SK-N-MC (cell line): ENCODE measurements around the gene MPRIP.
"Not testable (repeated sequence)": the region's sequence is repeated elsewhere in the genome, so short reads cannot be mapped to it uniquely, and the experiment has no call there.

Source experiments
- DNase-seq: peaks from one replicate; pipeline ENCODE4 v3.0.0-alpha.2; 2011; ENCODE audit warnings: low read depth, low spot score
- H3K27ac ChIP-seq: fragments of 200-600 bp; sonication (generic); 2 replicates; pipeline ENCODE4 v1.5.1; 2016; ENCODE audit warnings: mixed run types
- H3K36me3 ChIP-seq: fragments of 200-600 bp; sonication (generic); 2 replicates; pipeline ENCODE4 v1.6.1; 2017; ENCODE audit warnings: antibody characterized with exemption, low read length, mixed read lengths; ENCODE audit not compliant: insufficient read depth
- H3K4me3 ChIP-seq: fragments of 200-600 bp; sonication (generic); 2 replicates; pipeline ENCODE4 v1.5.1; 2016
- H3K9ac ChIP-seq: fragments of 200-600 bp; sonication (generic); 2 replicates; pipeline ENCODE4 v1.8.0; 2017; ENCODE audit warnings: mixed run types, mixed read lengths; ENCODE audit not compliant: insufficient read length
- H3K9me3 ChIP-seq: fragments of 200-600 bp; sonication (generic); 2 replicates; pipeline ENCODE4 v1.6.1; 2017; ENCODE audit warnings: low read depth, mild to moderate bottlenecking, antibody characterized with exemption, low read length, moderate library complexity, mixed read lengths
- EZH2 ChIP-seq: fragments of 200-600 bp; sonication (generic); IDR thresholded peaks from one replicate; pipeline ENCODE4 v1.6.1; 2017; ENCODE audit warnings: antibody characterized with exemption
- FOXP2 ChIP-seq: optimal IDR thresholded peaks from 2 replicates; pipeline ENCODE3; 2011; ENCODE audit warnings: mild to moderate bottlenecking, moderate library complexity; ENCODE audit not compliant: insufficient read depth; ENCODE audit errors: extremely low read length, control extremely low read depth
- POLR2AphosphoS5 ChIP-seq: IDR thresholded peaks from 2 replicates; pipeline ENCODE4 v1.6.1; 2012; ENCODE audit warnings: mild to moderate bottlenecking, low read depth, low read length, borderline replicate concordance

Gene MPRIP

DNA sequence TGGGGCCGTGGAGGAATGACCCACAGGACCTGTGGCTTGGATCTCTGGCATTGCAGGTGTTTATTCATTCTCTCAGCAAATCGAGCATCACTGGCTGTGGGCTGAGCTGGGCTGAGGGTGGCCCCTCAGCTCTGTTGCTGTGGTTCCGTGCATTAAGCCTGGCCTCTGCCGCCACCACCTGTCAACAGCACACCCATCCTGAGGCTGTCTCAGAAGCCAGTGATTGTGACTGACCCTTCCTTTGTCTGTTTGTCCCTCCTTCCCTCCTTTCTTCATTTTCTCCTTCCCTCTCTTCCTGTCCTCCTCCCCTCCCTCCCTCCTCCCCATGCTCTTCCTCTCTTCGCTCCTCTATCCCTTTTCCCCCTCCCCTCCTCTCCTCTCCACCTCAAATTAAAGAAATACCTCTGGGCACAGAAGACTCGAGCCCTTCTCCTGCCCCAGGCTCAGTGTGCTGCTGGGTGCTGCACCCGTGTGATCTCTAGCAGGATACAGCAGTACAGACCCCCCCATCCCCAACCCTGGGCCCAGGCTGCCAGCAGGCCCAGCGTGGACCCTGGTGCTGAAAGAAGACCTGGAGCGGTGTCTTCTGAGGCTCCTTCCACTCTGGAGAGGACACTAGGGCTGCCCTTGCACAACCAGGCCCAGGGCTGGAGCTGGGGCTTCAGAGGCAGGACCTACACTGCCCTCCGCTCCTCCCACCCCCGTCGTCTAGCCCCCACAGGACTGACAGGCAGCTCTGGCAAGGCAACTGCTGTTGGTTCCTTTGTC lies 88.0 kb downstream of the MPRIP start:
- Histone ChIP-seq H3K4me3 (no peak overlapping the region), H3K9ac (no peak overlapping the region), H3K27ac (no peak overlapping the region), H3K9me3 (no peaks in the 10 kb centered on the region), H3K36me3 (no peaks in the 10 kb centered on the region; the same call in 1 of the 2 replicates)
- no peak for DNase-seq
- TF ChIP-seq POLR2AphosphoS5 = no peak
- no peak for TF ChIP-seq EZH2
- no peak for TF ChIP-seq FOXP2

DNA sequence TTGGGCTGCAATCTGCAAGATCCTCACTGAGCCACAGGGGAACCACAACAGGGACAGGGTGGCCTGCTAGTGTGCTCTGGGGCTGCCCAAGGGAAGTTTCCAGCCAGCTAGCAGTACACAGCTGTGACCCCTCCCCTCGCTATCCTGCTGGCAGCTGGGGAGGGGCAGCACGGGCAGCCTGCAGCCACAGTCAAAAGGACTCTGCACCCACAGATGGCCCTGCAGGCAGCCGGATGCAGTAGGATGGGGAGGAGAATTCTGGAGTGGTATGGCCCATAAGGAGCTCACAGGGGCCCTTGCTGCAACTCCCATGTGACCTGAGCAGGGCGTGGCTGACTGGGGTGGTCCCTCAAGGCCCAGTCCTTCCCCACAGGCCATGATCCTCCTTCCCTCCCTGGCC lies 89.6 kb downstream of the MPRIP start:
- Histone ChIP-seq H3K27ac (no peak overlapping the region), H3K36me3 (no peaks in the 10 kb centered on the region; the same call in 1 of the 2 replicates), H3K9ac (no peak overlapping the region), H3K4me3 (no peak overlapping the region), H3K9me3 (no peaks in the 10 kb centered on the region)
- no peak for DNase-seq
- no peak for TF ChIP-seq EZH2
- no peak for TF ChIP-seq FOXP2
- no peak for TF ChIP-seq POLR2AphosphoS5

DNA sequence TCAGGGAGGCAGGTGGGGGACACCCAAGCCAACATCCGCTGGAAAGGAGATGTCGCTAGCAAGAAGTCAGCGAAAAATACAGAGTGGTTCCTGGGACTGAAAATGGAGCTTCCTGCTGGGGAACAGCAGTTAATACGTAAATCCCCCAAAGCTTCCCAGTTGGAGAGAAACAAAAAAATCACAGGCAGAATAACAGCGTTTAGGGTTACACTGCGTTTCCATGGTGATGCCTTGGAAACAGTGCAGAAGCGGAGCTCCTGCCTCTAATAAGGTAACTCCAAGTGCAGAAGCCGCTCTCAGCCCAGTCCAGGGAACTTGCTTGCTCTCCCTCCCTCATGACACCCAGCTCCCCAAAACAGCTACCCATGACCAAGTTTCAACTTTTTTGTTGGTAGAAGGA lies 90.5 kb downstream of the MPRIP start:
- Histone ChIP-seq H3K9me3 (no peaks in the 10 kb centered on the region), H3K36me3 (no peaks in the 10 kb centered on the region; the same call in 1 of the 2 replicates), H3K9ac (no peak overlapping the region), H3K4me3 (no peak overlapping the region), H3K27ac (no peak overlapping the region)
- no peak for DNase-seq
- no peak for TF ChIP-seq POLR2AphosphoS5

DNA sequence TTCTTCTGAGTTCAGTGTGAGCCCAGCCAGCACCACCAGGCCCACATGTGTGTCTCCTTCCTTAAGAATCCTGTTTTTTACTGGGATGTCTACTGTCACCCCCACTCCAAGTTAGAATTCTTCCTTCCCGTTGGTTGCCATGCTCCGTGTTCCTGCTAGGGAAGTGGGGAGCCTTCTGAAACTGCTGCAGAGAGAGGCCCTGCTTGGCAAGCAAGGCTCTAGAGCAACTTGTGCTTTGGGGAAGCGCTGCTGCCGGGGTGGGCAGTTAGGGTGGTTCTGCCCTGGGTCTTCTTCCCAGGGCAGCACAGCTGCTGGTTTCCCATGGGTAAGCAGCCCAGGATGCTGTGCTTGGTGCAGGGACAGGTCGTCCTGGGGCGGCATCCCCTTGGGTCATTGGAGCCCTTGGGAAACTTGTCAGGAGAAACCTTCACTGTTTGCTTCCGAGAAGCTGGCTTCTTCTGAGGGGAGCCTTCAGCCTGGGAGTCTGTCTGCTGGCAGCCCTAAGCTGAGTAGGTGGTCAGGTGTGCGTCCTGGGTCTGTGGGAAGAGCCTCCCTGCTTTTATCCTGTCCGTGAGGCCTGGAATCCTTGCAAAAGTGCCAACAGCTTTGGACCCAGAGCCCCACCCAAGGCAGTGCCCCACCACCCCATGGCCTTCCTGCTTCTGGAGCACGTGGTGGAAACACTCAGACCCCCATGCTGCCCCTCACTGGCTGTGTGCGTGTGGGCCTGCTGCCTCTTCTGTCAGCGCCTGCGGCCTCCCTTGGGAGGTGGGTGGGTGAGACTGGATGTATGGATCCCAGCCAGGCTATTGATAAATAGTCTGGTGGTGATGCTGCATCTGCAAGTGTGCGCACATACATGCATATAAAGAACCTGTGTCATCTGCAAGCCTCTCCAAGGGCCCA lies 92.0 kb downstream of the MPRIP start:
- TF ChIP-seq EZH2 (no peak), FOXP2 (no peak), POLR2AphosphoS5 (no peak)
- H3K36me3 ChIP-seq = peaks cover 6% of the 10 kb centered on the region; the same call in 1 of the 2 replicates
- no peak for DNase-seq
- H3K27ac ChIP-seq = no peak overlapping the region
- H3K9ac ChIP-seq = no peak overlapping the region
- H3K4me3 ChIP-seq = no peak overlapping the region
- H3K9me3 ChIP-seq = no peaks in the 10 kb centered on the region

DNA sequence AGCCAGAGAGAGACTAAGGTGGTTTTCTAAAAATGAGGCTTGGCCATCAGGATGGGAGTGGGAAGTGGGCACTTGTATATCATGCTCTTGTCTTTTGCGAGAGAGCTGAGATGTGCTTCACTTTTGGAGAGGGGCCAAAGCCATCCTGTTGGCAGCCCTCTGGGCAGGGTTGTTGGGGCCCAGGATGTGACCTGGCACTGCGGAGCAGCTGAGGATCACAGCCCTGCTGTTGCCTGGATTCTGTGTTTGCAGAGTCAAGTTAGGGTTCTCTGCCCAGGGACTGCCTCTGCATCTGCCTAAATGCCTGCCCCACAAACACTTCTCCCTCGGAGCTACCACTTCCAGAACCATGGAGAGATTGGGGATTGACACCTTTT lies 92.7 kb downstream of the MPRIP start:
- no peak for TF ChIP-seq EZH2
- no peak for TF ChIP-seq POLR2AphosphoS5
- no peak for TF ChIP-seq FOXP2
- Histone ChIP-seq H3K4me3 (no peak overlapping the region), H3K9me3 (no peaks in the 10 kb centered on the region), H3K9ac (no peak overlapping the region), H3K36me3 (peaks cover 6% of the 10 kb centered on the region; the same call in 1 of the 2 replicates), H3K27ac (no peak overlapping the region)
- DNase-seq = no peak

DNA sequence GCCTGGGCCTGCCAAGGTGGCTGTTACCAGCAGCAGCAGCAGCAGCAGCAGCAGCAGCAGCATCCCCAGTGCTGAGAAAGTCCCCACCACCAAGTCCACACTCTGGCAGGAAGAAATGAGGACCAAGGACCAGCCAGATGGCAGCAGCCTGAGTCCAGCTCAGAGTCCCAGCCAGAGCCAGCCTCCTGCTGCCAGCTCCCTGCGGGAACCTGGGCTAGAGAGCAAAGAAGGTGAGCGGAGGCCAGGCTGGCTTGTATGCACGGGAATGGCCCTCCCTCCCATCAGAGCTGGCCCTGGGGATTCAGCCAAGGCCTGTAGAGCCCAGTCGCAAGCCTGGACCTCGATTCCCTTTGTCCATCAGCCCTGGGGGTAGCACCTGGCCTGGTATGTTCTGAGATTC lies 94.0 kb downstream of the MPRIP start:
- not testable (repeated sequence) for H3K36me3 ChIP-seq

DNA sequence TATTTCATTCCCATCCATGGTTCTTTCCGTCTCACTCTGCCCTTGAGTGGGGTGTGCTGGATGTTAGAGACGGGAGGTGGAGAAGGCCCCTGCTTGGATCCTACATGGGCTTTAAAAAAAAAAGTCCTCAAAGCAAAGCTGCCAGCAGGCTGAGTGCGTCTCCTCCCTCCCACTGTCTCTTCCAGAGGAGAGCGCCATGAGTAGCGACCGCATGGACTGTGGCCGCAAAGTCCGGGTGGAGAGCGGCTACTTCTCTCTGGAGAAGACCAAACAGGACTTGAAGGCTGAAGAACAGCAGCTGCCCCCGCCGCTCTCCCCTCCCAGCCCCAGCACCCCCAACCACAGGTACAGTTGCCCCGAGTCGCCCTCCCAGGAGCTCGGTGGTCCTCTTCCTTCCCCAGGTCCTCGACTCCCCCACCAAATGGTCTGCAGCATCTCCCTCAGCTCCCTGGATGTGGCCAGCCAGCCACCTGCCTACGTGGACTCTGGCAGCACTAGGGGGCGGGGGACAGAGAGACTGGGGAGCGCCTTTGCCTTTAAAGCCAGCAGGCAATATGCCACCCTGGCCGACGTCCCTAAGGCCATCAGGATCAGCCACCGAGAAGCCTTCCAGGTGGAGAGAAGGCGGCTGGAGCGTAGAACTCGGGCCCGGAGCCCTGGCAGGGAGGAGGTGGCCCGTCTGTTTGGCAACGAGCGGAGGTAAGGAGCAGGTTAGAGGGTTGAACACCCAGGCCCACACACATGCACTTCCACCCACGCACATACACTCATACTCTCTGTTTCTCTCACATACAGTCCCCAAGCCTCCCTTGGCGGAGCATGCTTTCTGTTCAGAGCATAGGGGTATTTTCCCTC lies 95.7 kb downstream of the MPRIP start:
- Histone ChIP-seq H3K9me3 (no peaks in the 10 kb centered on the region), H3K4me3 (no peak overlapping the region), H3K36me3 (peaks cover 7% of the 10 kb centered on the region; the same call in 1 of the 2 replicates), H3K9ac (no peak overlapping the region), H3K27ac (no peak overlapping the region)
- no peak for TF ChIP-seq FOXP2
- no peak for TF ChIP-seq EZH2
- TF ChIP-seq POLR2AphosphoS5 = no peak
- DNase-seq = no peak

More for the DNA sequence above, 94.0 kb downstream of the MPRIP start:
- H3K9me3 ChIP-seq, H3K9ac ChIP-seq, H3K4me3 ChIP-seq, H3K27ac ChIP-seq, DNase-seq: not testable (repeated sequence)
